Neural progenitor cell (in vitro differentiated cells): ENCODE measurements around the gene RUNX1.

Source experiments
- CTCF ChIP-seq: fragments of 200-600 bp; sonication (generic); IDR thresholded peaks from 2 replicates; pipeline ENCODE4 v1.5.1; 2017; ENCODE audit warnings: antibody characterized with exemption, mild to moderate bottlenecking
- EZH2 ChIP-seq: fragments of 200-600 bp; sonication (generic); IDR thresholded peaks from 2 replicates; pipeline ENCODE4 v1.6.1; 2017; ENCODE audit warnings: antibody characterized with exemption, mild to moderate bottlenecking, moderate library complexity

GRCh38 chr21:34802180-34802899 lies 246.8 kb downstream of the RUNX1 start:
- TF ChIP-seq EZH2 = no peak
- TF ChIP-seq CTCF = no peak
